Measurements from ENCODE around the gene RFX4. TPM values are rescaled to one million over a fixed set of nuclear protein-coding genes. Genes with fewer than 3 reads are reported as not detected.

RFX4 gene
- total and polyA plus RNA-seq, 2 of the 13 experiments (the other 11 are each of a cell fraction or from before 2014, with no cell fraction given) = not detected

GRCh38 chr12:106774808-106775524 lies 192.2 kb downstream of the RFX4 start (continued):
- TF ChIP-seq, protein P1, sequence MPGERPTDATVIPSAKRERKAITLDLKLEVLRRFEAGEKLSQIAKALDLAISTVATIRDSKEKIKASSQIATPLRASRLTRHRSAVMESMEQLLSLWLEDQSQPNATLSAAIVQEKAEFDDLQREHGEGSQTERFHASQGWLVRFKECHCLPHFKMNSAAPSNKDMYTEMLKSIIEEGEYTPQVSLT (CRISPR knock-in tag; IDR thresholded peaks at IDR 0.05; ENCODE audit: borderline replicate concordance, low read depth) = no peak
- TF ChIP-seq ZNF850 (CRISPR knock-in tag; conservative IDR thresholded peaks at IDR 0.05) (no peak), CSRNP2 (CRISPR knock-in tag; conservative IDR thresholded peaks at IDR 0.05; ENCODE audit: low read depth) (no peak), PRMT3 (CRISPR knock-in tag; IDR thresholded peaks at IDR 0.05; ENCODE audit: borderline replicate concordance, low read depth) (no peak), ZMYM3 (CRISPR knock-in tag; IDR thresholded peaks at IDR 0.05) (no peak; the same call in 1 of the 2 replicates), ZBTB43 (CRISPR knock-in tag; conservative IDR thresholded peaks at IDR 0.05) (no peak), AGO2 (optimal IDR thresholded peaks at IDR 0.05; ENCODE audit: low read depth, low read length) (no peak), NFRKB (IDR thresholded peaks at IDR 0.05) (no peak), MTERF4 (CRISPR knock-in tag; IDR thresholded peaks at IDR 0.05) (no peak), PHF21A (CRISPR knock-in tag; IDR thresholded peaks at IDR 0.05) (no peak), ARNT2 (CRISPR knock-in tag; IDR thresholded peaks at IDR 0.05; ENCODE audit: low read depth) (peak; percentile 3; the same call in 1 of the 2 replicates), ZNF670 (CRISPR knock-in tag; IDR thresholded peaks at IDR 0.05; ENCODE audit: borderline replicate concordance) (0 out of 2 replicates have a peak, but pooled peaks have one; percentile 4), ZBTB7A (CRISPR knock-in tag; IDR thresholded peaks at IDR 0.05) (no peak), ZNF720 (CRISPR knock-in tag; IDR thresholded peaks at IDR 0.05) (no peak), ZNF282 (IDR thresholded peaks at IDR 0.05; ENCODE audit: partially characterized antibody) (no peak), MED1 (CRISPR knock-in tag; IDR thresholded peaks at IDR 0.05) (no peak), GFI1 (CRISPR knock-in tag; IDR thresholded peaks at IDR 0.05; ENCODE audit: borderline replicate concordance) (0 out of 2 replicates have a peak, but pooled peaks have one; percentile 11), NAIF1 (CRISPR knock-in tag; IDR thresholded peaks at IDR 0.05; ENCODE audit: borderline replicate concordance) (0 out of 2 replicates have a peak, but pooled peaks have one; percentile 33)
- TF ChIP-seq, protein P2, sequence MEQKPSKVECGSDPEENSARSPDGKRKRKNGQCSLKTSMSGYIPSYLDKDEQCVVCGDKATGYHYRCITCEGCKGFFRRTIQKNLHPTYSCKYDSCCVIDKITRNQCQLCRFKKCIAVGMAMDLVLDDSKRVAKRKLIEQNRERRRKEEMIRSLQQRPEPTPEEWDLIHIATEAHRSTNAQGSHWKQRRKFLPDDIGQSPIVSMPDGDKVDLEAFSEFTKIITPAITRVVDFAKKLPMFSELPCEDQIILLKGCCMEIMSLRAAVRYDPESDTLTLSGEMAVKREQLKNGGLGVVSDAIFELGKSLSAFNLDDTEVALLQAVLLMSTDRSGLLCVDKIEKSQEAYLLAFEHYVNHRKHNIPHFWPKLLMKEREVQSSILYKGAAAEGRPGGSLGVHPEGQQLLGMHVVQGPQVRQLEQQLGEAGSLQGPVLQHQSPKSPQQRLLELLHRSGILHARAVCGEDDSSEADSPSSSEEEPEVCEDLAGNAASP (CRISPR knock-in tag; IDR thresholded peaks at IDR 0.05; ENCODE audit: borderline replicate concordance) = no peak
- TF ChIP-seq, protein P3, sequence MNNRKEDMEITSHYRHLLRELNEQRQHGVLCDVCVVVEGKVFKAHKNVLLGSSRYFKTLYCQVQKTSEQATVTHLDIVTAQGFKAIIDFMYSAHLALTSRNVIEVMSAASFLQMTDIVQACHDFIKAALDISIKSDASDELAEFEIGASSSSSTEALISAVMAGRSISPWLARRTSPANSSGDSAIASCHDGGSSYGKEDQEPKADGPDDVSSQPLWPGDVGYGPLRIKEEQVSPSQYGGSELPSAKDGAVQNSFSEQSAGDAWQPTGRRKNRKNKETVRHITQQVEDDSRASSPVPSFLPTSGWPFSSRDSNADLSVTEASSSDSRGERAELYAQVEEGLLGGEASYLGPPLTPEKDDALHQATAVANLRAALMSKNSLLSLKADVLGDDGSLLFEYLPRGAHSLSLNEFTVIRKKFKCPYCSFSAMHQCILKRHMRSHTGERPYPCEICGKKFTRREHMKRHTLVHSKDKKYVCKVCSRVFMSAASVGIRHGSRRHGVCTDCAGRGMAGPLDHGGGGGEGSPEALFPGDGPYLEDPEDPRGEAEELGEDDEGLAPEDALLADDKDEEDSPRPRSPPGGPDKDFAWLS (CRISPR knock-in tag; IDR thresholded peaks at IDR 0.05; ENCODE audit: borderline replicate concordance) = no peak
